ENCODE results near the gene CLHC1. TPM values are rescaled to one million over a fixed set of nuclear protein-coding genes. Genes with fewer than 3 reads are reported as not detected.

Gene CLHC1
- total RNA-seq, 1 experiment from 2014 or later = 11.1 TPM

DNA sequence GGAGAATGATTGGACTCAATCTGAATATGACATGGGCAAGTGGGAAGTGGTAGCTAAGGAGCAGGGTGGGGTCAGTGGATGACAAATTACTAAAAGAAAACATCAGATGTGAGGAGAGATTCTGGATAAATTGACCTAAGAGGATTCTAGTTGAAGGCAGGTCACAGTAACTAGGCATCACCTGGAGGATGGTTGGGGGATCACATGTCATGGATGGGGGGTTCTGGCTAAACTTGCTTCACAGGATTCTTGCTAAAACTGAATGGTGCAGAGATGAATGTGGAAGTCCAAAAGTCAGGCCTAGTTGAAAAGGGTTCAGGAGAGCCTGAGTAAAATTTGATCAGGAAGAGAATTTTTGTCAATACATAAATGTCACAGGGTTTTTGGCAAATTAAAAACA is 18.3 kb downstream of the CLHC1 start:
- no TSS peak for BruUV-seq (replicated peaks)
- ChIA-PET POLR2A (interaction anchor here (0.7 kb wide), 1 partner anchor 24 kb away, joined by 3 read pairs; no protein-coding TSS in a partner anchor), RAD21 (ENCODE audit: low non-redundant PET in 1 of 2, low total read pairs in 2 of 2, uncharacterized antibody in 2 of 2, unreplicated experiment in 2 of 2) (interaction anchor here in 1 of 2 experiments (0.5 kb wide), 1 partner anchor 94 kb away, joined by 3 read pairs; no protein-coding TSS in a partner anchor)

More for the DNA sequence above, 18.3 kb downstream of the CLHC1 start:
- ATAC-seq (peak; percentile 36; the same call in 1 of the 2 replicates), DNase-seq (ENCODE audit: low read depth, low spot score) (no peak)
- H3K4me1 ChIP-seq (ENCODE audit: control insufficient read depth in 1 of 2, insufficient read depth in 2 of 2, low read length in 2 of 2) = peaks cover 2 to 11% of the 10 kb centered on the region in 2 experiments; a peak in 2 of 4 replicates
- CTCF ChIA-PET = no interaction called here
- no peak overlapping the region for H3K27ac ChIP-seq (ENCODE audit: low read depth, low read length)
- no peaks in the 10 kb centered on the region for H3K36me3 ChIP-seq (ENCODE audit: control insufficient read depth in 1 of 2, insufficient read depth in 2 of 2, low read length in 2 of 2)
- TF ChIP-seq, protein P1, sequence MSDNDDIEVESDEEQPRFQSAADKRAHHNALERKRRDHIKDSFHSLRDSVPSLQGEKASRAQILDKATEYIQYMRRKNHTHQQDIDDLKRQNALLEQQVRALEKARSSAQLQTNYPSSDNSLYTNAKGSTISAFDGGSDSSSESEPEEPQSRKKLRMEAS (IDR thresholded peaks at IDR 0.05) = no peak
- TF ChIP-seq, protein P2, sequence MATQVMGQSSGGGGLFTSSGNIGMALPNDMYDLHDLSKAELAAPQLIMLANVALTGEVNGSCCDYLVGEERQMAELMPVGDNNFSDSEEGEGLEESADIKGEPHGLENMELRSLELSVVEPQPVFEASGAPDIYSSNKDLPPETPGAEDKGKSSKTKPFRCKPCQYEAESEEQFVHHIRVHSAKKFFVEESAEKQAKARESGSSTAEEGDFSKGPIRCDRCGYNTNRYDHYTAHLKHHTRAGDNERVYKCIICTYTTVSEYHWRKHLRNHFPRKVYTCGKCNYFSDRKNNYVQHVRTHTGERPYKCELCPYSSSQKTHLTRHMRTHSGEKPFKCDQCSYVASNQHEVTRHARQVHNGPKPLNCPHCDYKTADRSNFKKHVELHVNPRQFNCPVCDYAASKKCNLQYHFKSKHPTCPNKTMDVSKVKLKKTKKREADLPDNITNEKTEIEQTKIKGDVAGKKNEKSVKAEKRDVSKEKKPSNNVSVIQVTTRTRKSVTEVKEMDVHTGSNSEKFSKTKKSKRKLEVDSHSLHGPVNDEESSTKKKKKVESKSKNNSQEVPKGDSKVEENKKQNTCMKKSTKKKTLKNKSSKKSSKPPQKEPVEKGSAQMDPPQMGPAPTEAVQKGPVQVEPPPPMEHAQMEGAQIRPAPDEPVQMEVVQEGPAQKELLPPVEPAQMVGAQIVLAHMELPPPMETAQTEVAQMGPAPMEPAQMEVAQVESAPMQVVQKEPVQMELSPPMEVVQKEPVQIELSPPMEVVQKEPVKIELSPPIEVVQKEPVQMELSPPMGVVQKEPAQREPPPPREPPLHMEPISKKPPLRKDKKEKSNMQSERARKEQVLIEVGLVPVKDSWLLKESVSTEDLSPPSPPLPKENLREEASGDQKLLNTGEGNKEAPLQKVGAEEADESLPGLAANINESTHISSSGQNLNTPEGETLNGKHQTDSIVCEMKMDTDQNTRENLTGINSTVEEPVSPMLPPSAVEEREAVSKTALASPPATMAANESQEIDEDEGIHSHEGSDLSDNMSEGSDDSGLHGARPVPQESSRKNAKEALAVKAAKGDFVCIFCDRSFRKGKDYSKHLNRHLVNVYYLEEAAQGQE (IDR thresholded peaks at IDR 0.05; ENCODE audit: low read depth) = no peak
- no peak for TF ChIP-seq SP1 (IDR thresholded peaks at IDR 0.05; ENCODE audit: low read depth)
- no peak for TF ChIP-seq SIN3A (IDR thresholded peaks at IDR 0.05; ENCODE audit: low read depth)
- TF ChIP-seq ZNF274 (IDR thresholded peaks at IDR 0.05; ENCODE audit: low read depth, low read length) = no peak
- no peak for TF ChIP-seq POLR2AphosphoS5 (IDR thresholded peaks at IDR 0.05; ENCODE audit: low read depth, low read length)
- TF ChIP-seq CTCF (IDR thresholded peaks at IDR 0.05 in 2 of 3, conservative IDR thresholded peaks at IDR 0.05 in 1 of 3; ENCODE audit: borderline replicate concordance in 1 of 3, insufficient read depth in 1 of 3, low read depth in 2 of 3, low read length in 2 of 3) = no peak
- TF ChIP-seq ATF3 (IDR thresholded peaks at IDR 0.05) = no peak
- TF ChIP-seq RAD21 (IDR thresholded peaks at IDR 0.05; ENCODE audit: low read depth) = no peak
- no peak for TF ChIP-seq SRF (IDR thresholded peaks at IDR 0.05; ENCODE audit: low read depth)
- no peak for TF ChIP-seq ELF1 (IDR thresholded peaks at IDR 0.05; ENCODE audit: borderline replicate concordance, low read depth)
- H3K4me2 ChIP-seq (ENCODE audit: low read length) = peak overlapping the region; percentile 14; the same call in 1 of the 2 replicates
- H4K20me1 ChIP-seq (ENCODE audit: insufficient read depth) = no peaks in the 10 kb centered on the region
- H3K4me3 ChIP-seq (replicated peaks in 1 of 2; ENCODE audit: low read depth in 1 of 2, low read length in 2 of 2) = no peak overlapping the region
- H2AFZ ChIP-seq (ENCODE audit: low read depth, low read length, poor library complexity, severe bottlenecking) = no peak overlapping the region
- no peaks in the 10 kb centered on the region for H3K79me2 ChIP-seq (ENCODE audit: insufficient read depth, low read length)
- intact Hi-C loops (cut with micrococcal nuclease) = no loop called here
- no peaks in the 10 kb centered on the region for H3K27me3 ChIP-seq (ENCODE audit: insufficient read depth, low read length)
- H3K9me2 ChIP-seq (ENCODE audit: insufficient read depth) = no peaks in the 10 kb centered on the region
- H3K9ac ChIP-seq (ENCODE audit: low read length) = no peak overlapping the region
- H3K9me3 ChIP-seq (ENCODE audit: control insufficient read depth in 1 of 2, insufficient read depth in 1 of 2, low read depth in 1 of 2, low read length in 2 of 2) = no peaks in the 10 kb centered on the region

Data from HCT116 (cell line).